Body of pancreas (tissue), 4 donors: ENCODE results near the gene IGSF9. TPM values are rescaled to one million over a fixed set of nuclear protein-coding genes. Genes with fewer than 3 reads are reported as not detected.

Experiments
- ATAC-seq: fragments of 150-250 bp; one replicate; pipeline ENCODE4 v1.9.1; 2016
- DNase-seq, 4 donors: peaks; one replicate each; pipeline ENCODE4 v3.0.0-alpha.2; 2019
- H3K27ac ChIP-seq, 4 donors: fragments of 200-600 bp; sonication (generic); 1 replicate in 3 of 4; 2 replicates in 1 of 4; pipeline versions ENCODE4 v1.5.1 to v1.6.1; 2016 to 2019; ENCODE audit warnings: mild to moderate bottlenecking in 1 of 4, mixed read lengths in 1 of 4, moderate library complexity in 1 of 4
- H3K27me3 ChIP-seq, 2 donors: fragments of 200-600 bp; sonication (generic); one replicate each; pipeline ENCODE4 v1.6.0; 2016; ENCODE audit warnings: mild to moderate bottlenecking in 1 of 2
- H3K36me3 ChIP-seq, 2 donors: fragments of 200-600 bp; sonication (generic); replicated peaks in 1 of 2; 2 replicates each; pipeline ENCODE4 v1.5.1; 2016; ENCODE audit warnings: low read depth in 2 of 2; ENCODE audit not compliant: insufficient read depth in 1 of 2
- H3K4me1 ChIP-seq: fragments of 200-600 bp; sonication (generic); one replicate; pipeline ENCODE4 v1.6.0; 2016
- H3K4me3 ChIP-seq, 2 donors: fragments of 200-600 bp; sonication (generic); 1 replicate in 1 of 2; 2 replicates in 1 of 2; pipeline ENCODE4 v1.5.1; 2016 to 2019
- H3K9me3 ChIP-seq, 3 donors: fragments of 200-600 bp; sonication (generic); 1 replicate in 2 of 3; 2 replicates in 1 of 3; pipeline ENCODE4 v1.5.1; 2016
- CTCF ChIP-seq, 7 experiments: fragments of 450-650 bp in 4 of 7; fragments of 200-600 bp in 3 of 7; sonication (generic) in 3 of 7; IDR thresholded peaks; one replicate each; pipeline ENCODE4 v1.5.1; 2016 to 2019; ENCODE audit warnings: antibody characterized with exemption in 7 of 7
- POLR2A ChIP-seq, 3 donors: fragments of 450-650 bp; IDR thresholded peaks; one replicate each; pipeline ENCODE4 v1.6.1; 2016; ENCODE audit warnings: antibody characterized with exemption in 3 of 3, mild to moderate bottlenecking in 2 of 3
- WGBS, 2 donors: methylation state at CpG; one replicate each; pipeline ENCODE4 v1.1.5; 2017; 5-methylcytosine and 5-hydroxymethylcytosine counted together
- intact Hi-C: fragments of 100-400 bp; cut with DNase I; formaldehyde crosslinking; loops from one replicate; pipeline ENCODE4 v1.15.1; 2023
- total RNA-seq, 2 donors: library from RNA; depleted of rRNA; stranded (reverse); fragments of >200 nt; gene quantifications; one replicate each; pipeline ENCODE4 v1.1.0, GENCODE V29; 2016

The IGSF9 gene
- total RNA-seq, 2 donors from 2014 or later, result 2.3 to 4.9 TPM

DNA sequence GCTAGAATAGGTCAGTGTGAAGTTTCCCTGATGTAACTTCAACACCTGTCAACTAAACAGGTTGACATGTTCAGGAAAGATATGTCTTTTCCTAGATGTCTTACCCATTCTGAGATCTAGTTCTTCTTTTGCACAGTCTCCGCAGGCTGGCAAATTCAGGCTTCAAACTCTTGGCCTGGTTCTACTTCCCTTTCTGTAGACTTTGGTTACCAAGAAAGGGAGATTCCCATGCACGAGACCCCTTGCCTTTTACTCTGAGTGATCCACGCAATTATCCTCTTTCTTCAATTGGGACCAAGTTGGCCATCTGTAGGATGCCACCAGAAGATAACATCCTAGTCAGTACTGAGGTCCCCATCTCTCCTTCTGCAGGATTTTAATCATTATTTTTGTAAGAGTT is 47.5 kb downstream of the IGSF9 start:
- H3K27ac ChIP-seq, result no peak overlapping the region
- DNase-seq, result no peak
- TF ChIP-seq POLR2A (IDR thresholded peaks at IDR 0.05) (no peak), CTCF (IDR thresholded peaks at IDR 0.05) (no peak)
- ATAC-seq, result no peak
- intact Hi-C loops, result no loop called here
- no peaks in the 10 kb centered on the region for H3K36me3 ChIP-seq
- no peaks in the 10 kb centered on the region for H3K9me3 ChIP-seq
- peaks cover 19% of the 10 kb centered on the region for H3K4me1 ChIP-seq
- H3K4me3 ChIP-seq, result no peak overlapping the region
- 75 to 81% methylated on average over 3 of the region's 3 CpGs for WGBS, 2 donors
- H3K27me3 ChIP-seq, result no peaks in the 10 kb centered on the region

GRCh38 chr1:159896546-159896930 is 48.9 kb downstream of the IGSF9 start:
- no peak overlapping the region for H3K27ac ChIP-seq
- intact Hi-C loops, result no loop called here

GRCh38 chr1:159895836-159896545 is 49.4 kb downstream of the IGSF9 start:
- no peak overlapping the region for H3K4me3 ChIP-seq
- no peak overlapping the region for H3K27ac ChIP-seq
- no peaks in the 10 kb centered on the region for H3K36me3 ChIP-seq
- WGBS, 2 donors, result 62 to 69% methylated on average over 6 of the region's 6 CpGs
- peak in 1 of 4 donors; percentile 36 for DNase-seq
- H3K4me1 ChIP-seq, result peaks cover 15% of the 10 kb centered on the region
- no peaks in the 10 kb centered on the region for H3K9me3 ChIP-seq
- no peaks in the 10 kb centered on the region for H3K27me3 ChIP-seq
- TF ChIP-seq CTCF (IDR thresholded peaks at IDR 0.05), result no peak
- TF ChIP-seq POLR2A (IDR thresholded peaks at IDR 0.05), result no peak
- intact Hi-C loops, result no loop called here
- no peak for ATAC-seq

More at GRCh38 chr1:159896546-159896930, 48.9 kb downstream of the IGSF9 start:
- no peaks in the 10 kb centered on the region for H3K27me3 ChIP-seq
- H3K4me3 ChIP-seq, result no peak overlapping the region
- no peaks in the 10 kb centered on the region for H3K36me3 ChIP-seq
- H3K4me1 ChIP-seq, result peaks cover 19% of the 10 kb centered on the region
- H3K9me3 ChIP-seq, result no peaks in the 10 kb centered on the region
- 82 to 83% methylated on average over 3 of the region's 3 CpGs for WGBS, 2 donors
- ATAC-seq (no peak), DNase-seq (no peak)
- TF ChIP-seq POLR2A (IDR thresholded peaks at IDR 0.05), result no peak
- no peak for TF ChIP-seq CTCF (IDR thresholded peaks at IDR 0.05)

- ATAC-seq (no peak), DNase-seq (no peak)
- Histone ChIP-seq H3K4me1 (peaks cover 8% of the 10 kb centered on the region), H3K27me3 (no peaks in the 10 kb centered on the region), H3K9me3 (no peaks in the 10 kb centered on the region), H3K36me3 (no peaks in the 10 kb centered on the region), H3K27ac (no peak overlapping the region), H3K4me3 (no peak overlapping the region)
- WGBS, 2 donors, result 69 to 71% methylated on average over 2 to 3 of the region's 3 CpGs
- intact Hi-C loops, result no loop called here
- TF ChIP-seq POLR2A (IDR thresholded peaks at IDR 0.05) (no peak), CTCF (IDR thresholded peaks at IDR 0.05) (no peak)
Measured at GRCh38 chr1:159895286-159895685, 50.1 kb downstream of the IGSF9 start.

- intact Hi-C loops, result loop anchor here (5.0 kb wide), 1 partner anchor 91 kb away; the partner anchor contains the start of gene FCRL6
- Histone ChIP-seq H3K27ac (no peak overlapping the region), H3K36me3 (no peaks in the 10 kb centered on the region), H3K27me3 (no peaks in the 10 kb centered on the region), H3K4me1 (no peaks in the 10 kb centered on the region), H3K4me3 (no peak overlapping the region), H3K9me3 (no peaks in the 10 kb centered on the region)
- DNase-seq, result no peak
- TF ChIP-seq CTCF (IDR thresholded peaks at IDR 0.05) (no peak), POLR2A (IDR thresholded peaks at IDR 0.05) (no peak)
- 72 to 79% methylated on average over 2 to 5 of the region's 5 CpGs for WGBS, 2 donors
- ATAC-seq, result no peak
Measured at GRCh38 chr1:159892944-159893343, 52.5 kb downstream of the IGSF9 start.
